ENCODE measurements around the gene ADH1C.
"Not testable (repeated sequence)": the region's sequence is repeated elsewhere in the genome, so short reads cannot be mapped to it uniquely, and the experiment has no call there.

ADH1C gene

DNA sequence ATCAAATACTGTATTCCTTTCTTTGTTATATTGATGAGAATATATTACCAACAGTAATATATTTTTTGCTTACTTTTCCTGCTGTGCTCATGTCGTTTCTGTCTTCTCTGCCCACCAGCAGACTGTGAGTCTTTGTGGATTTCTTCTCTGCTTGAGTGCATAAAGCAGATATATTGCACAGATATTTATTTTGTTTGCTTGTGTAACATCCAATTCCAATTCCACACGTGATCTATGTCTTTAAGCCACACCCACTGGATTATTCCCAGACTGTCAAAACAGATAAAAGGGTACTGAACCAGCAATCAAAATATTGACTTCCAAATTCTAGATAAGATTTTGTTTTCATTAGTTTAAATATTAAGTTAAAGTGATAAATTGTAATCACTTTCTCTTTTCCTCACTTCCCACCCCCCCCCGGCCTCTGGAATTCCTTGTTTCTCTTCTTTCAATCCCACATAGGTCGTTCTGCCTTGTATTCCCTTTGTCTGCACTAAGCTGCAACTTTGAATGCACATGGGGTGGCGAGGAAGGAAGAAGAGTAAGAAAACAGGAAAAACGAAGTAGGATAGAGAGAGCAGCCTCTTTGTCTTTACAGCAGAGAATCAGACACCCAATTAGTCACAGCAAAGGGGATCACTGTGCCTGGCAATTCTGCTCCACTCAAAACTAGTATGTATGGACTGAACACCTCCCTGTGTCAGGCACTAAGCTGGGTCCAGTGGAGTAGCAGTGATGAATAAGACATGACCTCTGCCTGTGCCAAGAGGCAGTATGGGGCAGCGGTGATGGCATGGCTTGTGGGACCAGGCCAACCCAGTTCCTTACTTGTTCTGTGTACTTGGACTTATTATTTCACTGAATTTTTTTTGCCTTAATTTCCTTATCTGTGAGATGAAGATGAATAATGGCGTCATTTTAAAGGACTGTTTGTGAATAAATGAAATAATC, 31.0 kb downstream of the ADH1C start, which contains the start of gene ADH1B:
Gene ADH1B, minus strand, starts transcription at position 161 of the 951 bp plus-strand sequence. Its CDS starts 70 bp downstream, at position 91.
- TF ChIP-seq, protein P1, sequence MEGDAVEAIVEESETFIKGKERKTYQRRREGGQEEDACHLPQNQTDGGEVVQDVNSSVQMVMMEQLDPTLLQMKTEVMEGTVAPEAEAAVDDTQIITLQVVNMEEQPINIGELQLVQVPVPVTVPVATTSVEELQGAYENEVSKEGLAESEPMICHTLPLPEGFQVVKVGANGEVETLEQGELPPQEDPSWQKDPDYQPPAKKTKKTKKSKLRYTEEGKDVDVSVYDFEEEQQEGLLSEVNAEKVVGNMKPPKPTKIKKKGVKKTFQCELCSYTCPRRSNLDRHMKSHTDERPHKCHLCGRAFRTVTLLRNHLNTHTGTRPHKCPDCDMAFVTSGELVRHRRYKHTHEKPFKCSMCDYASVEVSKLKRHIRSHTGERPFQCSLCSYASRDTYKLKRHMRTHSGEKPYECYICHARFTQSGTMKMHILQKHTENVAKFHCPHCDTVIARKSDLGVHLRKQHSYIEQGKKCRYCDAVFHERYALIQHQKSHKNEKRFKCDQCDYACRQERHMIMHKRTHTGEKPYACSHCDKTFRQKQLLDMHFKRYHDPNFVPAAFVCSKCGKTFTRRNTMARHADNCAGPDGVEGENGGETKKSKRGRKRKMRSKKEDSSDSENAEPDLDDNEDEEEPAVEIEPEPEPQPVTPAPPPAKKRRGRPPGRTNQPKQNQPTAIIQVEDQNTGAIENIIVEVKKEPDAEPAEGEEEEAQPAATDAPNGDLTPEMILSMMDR (IDR thresholded peaks at IDR 0.05; ENCODE audit: borderline replicate concordance, insufficient read depth, low read depth, low read length), result no peak
- H3K4me3 ChIP-seq (ENCODE audit: low read depth, low read length), result no peak within 1 kb of the TSS

DNA sequence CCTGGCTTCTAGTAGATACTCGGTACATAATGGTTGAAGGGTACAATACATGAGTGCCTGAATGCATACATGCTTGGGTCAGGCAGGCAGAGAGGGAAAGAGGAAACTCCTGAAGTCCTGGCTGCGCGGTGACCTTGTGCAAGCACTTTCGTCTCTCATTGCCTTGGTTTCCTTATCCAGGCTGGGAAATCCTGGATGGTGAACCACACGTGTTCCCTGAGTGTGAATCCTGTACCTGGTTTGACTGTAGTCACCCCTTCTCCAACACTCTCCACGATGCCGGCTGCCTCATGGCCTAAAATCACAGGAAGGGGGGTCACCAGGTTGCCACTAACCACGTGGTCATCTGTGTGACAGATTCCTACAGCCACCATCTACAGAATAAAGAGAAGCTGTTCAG, 34.7 kb downstream of the ADH1C start:
- H3K4me3 ChIP-seq (ENCODE audit: low read depth, low read length), result not testable (repeated sequence)

DNA sequence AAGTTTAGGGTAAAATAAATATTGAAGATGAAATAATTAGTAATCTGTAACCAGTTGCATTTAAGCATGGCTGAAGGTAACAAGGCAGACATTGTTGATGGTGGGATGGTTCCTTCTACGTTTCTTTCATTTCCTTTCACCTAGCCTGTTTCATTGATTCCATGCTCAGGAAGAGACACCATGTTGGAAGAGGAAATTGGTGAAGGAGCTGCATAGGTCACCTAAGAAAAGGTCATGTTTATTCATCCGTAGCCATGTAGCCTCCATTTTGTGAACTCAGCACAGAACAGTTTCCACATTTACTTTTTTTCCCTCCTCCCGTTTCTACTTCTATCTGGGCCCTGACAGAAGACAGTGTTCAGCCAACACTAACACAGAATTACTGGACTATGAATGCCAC, 35.2 kb downstream of the ADH1C start:
- no peak overlapping the region for H3K4me3 ChIP-seq (ENCODE audit: low read depth, low read length)
- TF ChIP-seq, protein P1 (IDR thresholded peaks at IDR 0.05; ENCODE audit: borderline replicate concordance, insufficient read depth, low read depth, low read length), result no peak

DNA sequence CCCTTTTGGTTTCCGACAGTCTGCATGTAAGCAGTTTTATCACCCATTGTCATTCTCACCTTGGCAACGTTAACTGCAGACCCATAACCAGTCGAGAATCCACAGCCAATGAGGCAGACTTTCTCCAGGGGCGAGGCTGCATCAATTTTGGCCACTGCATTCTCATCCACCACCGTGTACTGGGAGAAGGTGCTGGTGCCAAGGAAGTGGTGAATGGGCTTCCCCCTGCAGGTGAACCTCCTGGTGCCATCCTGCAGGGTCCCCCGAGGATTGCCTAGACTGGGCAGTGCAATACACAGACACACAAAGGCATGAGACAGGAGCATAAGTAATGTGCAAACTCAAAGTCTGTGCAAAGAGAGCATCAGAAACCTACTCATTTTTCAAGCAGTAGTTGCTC, 36.7 kb downstream of the ADH1C start:
- H3K4me3 ChIP-seq (ENCODE audit: low read depth, low read length), result no peak overlapping the region
- TF ChIP-seq, protein P1 (IDR thresholded peaks at IDR 0.05; ENCODE audit: borderline replicate concordance, insufficient read depth, low read depth, low read length), result no peak

DNA sequence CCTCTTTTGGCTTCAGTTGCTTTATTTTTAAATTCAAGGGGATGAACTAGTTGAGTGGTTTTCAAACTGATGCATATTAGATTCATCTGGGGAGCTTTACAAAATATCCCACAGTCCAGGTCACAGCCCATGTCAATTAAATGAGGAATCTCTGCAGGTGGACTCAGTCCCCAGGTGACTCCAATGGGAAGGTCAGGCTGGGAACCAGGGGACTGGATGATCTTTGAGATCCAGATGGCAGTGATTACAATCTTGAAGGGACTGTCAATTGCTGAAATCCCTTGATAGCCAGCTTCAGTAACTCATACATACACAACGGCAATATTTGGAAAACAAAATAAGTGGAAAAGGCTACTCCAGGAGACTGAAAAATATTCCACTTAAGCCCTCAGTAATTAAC, 38.3 kb downstream of the ADH1C start:
- TF ChIP-seq, protein P1 (IDR thresholded peaks at IDR 0.05; ENCODE audit: borderline replicate concordance, insufficient read depth, low read depth, low read length), result no peak

DNA sequence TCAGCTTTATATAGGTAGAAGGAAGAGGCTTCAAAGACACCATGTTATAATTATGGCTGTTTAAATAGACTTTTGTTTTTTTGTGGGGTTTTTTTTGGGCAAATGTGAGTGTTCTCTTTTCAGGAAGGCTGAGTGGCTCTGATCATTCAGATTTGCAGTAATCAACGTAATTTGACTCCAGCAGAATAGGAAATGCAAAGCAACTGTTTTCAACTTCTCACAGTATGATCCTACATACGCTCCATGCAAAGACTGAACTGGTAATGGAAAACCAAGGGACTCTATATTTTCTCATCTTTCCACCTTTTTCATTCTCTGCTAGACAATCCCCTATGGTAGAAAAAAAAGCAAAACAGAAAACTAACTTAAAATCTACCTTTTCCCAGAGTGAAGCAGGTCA, 42.2 kb downstream of the ADH1C start:
- TF ChIP-seq, protein P1 (IDR thresholded peaks at IDR 0.05; ENCODE audit: borderline replicate concordance, insufficient read depth, low read depth, low read length), result no peak
- H3K4me3 ChIP-seq (ENCODE audit: low read depth, low read length), result no peak overlapping the region

More for the DNA sequence above, 38.3 kb downstream of the ADH1C start:
- no peak overlapping the region for H3K4me3 ChIP-seq (ENCODE audit: low read depth, low read length)

DNA sequence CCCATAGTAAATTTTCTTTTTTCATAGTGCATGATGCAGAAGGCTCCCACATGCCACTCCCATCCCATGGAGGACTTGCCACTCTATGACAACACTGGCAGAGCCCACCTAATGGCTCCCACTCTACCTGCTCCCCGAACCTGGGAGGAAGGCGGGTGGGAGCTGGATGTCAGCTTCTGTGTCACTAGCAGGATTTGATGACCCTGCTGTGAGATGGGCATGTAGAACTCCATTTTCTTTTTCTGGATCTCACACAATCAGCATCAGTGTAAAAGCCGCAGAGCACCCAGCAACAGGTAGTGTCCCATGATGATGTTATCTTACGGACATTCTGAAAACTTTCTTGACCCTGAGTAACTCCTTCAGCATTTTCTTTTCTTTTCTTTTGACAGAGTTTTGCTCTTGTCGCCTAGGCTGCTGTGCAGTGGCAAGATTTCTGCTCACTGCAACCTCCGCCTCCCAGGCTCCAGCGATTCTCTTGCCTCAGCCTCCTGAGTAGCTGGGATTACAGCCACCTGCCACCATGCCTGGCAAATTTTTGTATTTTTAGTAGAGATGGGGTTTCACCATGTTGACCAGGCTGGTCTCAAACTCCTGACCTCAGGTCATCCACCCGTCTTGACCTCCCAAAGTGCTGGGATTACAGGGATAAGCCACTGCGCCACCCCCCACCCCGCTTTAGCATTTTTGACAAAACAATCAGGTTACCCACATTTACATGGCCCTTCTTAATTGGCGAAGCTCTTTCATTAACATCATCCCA, 46.7 kb downstream of the ADH1C start:
- TF ChIP-seq, protein P1 (IDR thresholded peaks at IDR 0.05; ENCODE audit: borderline replicate concordance, insufficient read depth, low read depth, low read length), result no peak
- no peak overlapping the region for H3K4me3 ChIP-seq (ENCODE audit: low read depth, low read length)

Measured in GM12875 (cell line).